Activated CD4-positive, alpha-beta T cell treated with anti-CD3 and anti-CD28 coated beads, Interleukin-2, amount 50 U/mL, for 48 hours (primary cell): ENCODE results near the gene FSTL4.

ENCODE experiments used
- DNase-seq, 2 experiments: peaks; one replicate each; pipeline ENCODE4 v3.0.0-alpha.2; 2020

The FSTL4 gene

DNA sequence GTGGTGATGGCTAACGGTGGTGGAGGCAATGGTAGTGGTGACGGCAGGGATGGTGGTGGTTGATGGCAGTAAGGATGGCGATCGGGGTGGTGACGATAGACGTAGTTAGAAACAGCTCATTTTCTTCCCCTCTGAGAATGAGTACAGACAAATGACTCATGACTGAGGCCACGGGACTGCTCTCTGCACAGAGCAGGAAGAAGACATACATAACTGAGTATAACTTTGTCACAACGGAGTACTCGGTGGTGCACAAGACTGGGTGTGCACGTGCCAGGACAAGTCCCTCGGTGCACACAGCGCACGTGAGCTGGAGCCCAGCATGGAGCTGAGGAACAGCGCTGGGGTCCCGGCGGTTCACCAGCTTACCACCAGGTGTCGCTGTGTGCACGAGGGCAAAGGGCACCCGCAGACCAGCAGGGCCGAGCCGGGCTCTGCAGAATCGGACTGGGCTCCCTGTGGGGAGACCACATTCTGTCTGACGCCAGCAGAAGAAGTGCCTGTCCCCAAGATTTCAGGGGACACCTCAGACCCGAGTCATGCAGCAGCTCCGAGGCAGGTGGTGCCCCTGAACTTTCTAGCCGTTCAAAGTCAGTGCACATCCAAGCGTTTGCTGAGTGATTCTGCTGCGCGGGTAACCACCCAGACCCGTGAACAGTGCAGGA lies 188.6 kb downstream of the FSTL4 start:
- peak; percentile 78 to 82 for DNase-seq

DNA sequence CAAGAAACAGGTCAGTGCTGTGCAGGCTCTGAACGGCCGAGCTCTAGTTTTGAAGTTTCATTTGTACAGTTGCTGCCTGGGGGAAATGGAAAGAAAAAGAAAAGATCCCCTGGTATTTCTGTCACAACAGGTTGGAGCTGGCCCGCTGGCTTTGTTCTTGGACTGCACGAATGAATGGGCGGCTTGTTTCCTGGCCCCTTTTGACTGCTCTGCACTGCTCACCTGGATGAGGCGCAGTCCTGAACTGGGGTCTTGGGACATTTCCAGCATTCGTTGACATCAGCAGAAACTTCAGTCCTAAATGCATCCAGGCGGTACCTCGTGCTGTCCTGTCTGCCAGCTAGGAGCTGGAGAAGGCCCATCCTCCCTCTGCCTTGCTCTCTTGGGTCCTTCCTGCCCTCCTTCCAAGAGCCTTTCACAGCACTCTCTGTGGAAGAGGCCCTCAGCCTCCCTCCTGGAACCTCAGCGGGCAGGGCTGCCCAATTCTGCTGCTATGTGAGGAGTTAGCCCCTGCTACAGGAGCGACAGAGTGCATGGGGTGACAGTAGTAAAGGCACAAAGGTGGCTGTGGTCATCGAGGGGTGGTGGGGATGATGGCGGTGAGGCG lies 189.2 kb downstream of the FSTL4 start:
- no peak for DNase-seq

DNA sequence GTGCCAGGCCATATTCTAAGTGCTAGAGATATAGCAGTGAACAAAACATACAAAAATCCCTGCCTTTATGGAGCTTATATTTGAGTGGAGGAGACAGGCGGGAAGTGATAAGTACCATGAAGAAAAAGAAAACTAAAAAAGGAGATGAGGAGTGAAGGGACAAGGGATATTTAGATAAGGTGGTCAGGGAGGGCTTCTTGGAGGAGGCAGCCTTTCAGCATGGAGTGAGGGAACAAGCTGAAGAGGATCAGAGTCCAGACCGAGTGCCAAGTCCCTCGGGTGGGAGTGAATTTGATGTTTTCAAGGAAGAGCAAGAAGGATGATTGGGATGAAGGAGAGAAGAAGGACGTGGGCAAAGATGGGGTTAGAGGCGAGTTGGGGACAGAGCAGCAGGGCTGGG lies 190.5 kb downstream of the FSTL4 start:
- DNase-seq = no peak

DNA sequence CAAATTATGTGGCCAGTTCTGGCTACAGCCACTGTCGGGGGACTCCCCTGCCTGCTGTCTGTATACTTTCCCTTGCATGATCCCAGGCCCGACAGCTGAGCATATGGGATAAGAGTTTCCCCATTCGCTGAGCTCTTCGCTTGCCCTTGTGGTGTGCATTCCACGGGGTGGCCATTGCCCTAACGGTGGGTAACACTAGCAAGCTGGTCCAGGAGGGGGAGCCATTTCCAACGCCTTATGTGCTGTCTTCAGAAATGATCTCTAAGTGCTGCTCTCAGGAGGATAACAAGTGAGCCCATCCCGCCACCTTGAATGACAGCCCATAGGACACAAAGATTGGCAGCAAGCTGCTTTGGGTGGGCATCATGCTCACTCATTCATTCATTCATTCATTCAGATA lies 190.9 kb downstream of the FSTL4 start:
- peak; percentile 30 to 39 for DNase-seq

DNA sequence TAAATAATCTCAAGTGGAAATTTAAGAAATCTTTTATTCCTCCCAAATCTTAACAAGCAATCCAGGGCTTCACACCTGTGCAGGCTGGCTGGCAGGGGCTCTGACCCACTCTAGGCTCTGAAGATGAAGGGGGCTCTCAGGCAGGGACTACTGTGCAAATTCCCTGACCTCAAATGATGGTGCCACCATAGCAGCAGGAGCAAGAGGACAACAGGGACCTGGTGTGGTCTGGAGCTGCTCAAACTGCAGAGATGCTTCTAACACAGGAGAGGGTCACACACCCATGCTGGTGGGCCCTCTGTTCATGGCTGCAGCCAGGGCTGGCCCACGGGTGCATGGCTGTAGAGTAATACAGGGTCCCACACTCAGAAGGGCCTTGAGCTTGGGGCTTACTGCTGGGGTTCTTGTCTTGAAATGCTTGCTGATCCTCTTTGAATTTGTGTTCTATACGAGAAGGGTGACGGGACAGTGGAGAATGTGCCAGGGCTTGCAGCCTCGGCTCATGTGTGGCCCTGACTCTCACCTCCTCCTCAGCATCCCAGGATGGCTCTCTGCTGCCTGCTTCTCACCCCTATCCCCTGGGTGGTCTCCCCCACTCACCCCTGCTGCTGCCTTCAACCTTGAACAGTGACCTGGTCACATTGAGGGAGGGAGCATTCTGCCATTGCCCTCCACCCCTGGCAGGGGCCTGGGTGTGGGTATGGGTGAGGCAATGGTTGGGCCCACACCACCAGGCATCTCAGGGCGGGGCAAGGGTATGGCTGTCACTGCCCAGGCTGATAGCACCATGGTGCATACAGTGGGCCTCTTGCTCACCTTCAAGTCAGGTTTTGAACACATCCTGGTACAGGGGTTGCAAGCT lies 191.7 kb downstream of the FSTL4 start:
- no peak for DNase-seq

DNA sequence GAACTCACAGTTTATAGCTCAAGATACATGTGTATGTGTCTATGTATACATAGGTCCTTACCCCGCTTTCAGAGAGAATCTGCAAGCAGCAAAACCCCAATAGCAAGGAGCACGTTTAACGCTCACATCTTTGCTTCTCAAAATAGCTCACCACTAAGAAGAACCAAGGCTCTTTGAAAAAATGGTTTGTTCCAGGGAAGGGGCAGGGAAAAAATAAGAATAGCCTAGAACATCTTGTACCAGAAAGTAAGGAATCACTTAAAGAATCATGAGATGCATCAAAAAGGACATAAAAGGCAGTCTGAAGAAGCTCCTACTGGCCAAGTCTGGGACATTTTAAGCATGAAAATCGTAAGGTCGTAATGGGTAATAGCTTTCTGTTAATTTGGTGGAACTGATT lies 196.4 kb downstream of the FSTL4 start:
- no peak for DNase-seq

DNA sequence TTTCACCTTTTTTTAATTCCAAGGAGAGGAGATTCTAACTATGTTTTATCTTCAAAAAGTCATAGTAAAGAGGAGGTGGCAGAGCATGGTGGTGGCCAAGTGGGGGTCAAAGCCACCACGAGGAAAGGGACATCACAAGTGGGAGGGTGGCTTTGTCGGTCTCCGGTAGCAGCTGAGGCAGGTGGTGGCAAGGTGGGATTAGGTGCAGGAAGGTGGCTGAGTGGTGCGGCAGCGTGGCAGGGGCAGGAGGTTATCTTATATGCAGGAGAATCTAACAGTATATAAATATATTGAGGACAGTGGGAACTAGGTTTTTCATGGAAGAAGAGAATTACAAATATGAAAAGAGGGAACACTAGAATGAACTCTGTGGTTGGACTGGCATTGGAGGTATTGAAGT lies 196.8 kb downstream of the FSTL4 start:
- no peak for DNase-seq

DNA sequence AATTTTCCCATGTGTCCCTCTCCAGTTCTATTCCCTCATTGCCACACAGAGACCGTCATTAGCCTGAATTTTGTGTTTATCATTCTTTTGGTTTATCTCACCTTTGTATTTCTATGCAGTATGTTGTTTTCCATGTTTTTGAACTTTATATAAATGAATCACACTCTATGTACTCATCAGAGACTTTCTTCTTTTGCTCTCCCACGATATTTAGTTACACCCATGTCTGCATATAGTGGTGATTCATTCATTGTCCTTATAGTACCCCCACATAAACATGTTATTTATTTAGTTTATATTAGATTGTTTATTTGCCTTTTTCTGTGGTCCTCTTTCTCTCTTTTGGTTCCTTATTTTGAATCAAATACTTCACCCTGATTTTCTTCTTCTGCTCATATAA lies 199.7 kb downstream of the FSTL4 start:
- no peak for DNase-seq

DNA sequence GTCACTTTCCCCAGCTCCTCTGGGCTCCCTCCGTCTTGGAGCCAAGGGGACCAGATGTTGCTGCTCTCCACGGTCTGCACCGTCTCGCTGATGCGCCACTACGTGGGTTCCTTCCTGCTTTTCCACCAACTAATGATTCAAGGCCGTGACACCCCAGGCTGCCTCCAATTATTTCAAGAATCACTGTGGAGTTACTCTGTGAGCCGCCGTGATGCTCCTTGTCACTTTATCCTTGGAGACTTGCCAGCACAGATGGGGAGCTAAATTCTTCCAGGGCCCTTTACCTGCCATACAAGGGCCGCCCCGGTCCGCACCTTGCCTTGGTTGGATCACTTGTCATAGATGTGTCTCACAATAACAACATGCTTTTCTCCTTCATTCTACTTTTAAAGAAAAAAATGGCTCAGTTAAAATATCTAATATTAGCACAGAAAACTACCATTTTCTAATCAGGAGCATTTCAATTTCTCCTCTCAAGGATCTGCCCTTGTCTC lies 202.0 kb downstream of the FSTL4 start:
- no peak for DNase-seq

DNA sequence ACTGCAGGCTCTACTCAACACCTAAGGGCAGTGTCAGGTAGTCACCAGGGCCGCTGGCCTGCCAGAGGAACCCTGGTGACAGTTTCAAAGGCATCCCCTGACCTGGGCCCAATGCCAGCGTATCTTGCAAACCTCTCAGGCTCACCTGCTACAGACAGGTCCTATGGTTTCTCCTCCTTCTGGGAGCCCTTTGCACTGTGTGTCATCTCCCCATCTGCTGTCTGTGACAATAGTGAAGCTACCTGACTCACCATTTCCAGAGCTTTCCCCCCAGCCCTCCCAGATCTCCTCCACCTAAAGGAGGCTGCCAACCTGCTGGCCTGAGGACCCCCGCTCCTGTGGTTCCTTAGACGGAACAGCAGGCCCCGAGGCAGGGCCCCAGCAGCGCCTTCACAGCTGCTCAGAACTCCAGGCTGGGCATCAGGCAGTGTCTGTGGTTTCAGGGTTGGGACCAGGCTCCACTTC lies 203.1 kb downstream of the FSTL4 start:
- DNase-seq = no peak

DNA sequence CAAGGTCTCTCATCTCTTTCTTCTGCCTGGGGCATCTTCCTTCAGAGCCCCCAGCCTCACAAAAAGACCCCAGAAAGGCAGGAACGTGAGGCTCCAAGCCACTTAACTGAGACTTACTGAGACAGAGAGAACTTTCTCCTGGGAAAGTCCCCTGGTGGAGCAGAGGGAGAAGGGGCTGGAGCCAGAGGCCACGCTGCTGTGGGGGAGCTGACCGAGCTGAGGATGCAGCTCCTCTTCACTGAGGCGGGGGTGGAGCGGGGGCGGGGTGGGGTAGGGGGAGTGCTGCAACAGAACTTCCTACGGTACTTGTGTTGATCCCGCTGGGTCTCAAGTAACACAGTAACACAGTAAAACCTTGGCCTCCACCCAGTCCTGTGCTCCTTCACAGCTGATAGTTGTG lies 204.0 kb downstream of the FSTL4 start:
- no peak for DNase-seq

DNA sequence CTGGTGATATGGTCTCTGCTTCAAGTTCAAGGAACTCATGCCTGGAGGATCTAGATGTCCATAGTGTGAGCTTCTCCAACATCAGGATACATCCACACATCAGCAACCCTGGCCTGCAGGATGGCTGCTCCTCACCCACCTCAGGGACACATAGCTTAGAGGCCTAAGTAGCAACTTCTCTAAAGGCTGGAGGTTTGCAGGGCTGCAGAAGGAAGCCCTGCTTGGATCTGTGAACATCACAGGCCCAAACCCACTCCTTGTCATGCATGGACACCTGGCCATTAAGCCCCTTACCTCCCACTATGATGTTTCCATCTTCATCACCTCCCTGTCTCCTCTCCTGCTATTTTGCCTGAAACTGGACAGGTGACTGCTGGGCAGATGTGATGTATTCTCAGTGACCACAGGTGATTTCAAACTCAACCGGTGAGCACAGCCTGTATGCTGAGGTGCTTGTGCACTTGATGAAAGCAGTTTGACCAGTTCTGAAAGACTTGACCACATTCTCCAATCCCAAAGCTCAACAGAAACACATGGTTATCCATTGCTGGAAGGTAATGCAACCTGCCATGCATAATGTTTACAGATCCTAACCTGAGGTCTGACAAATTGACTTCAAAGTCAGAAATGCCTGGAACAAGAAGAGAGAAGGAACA lies 205.2 kb downstream of the FSTL4 start:
- DNase-seq = no peak

DNA sequence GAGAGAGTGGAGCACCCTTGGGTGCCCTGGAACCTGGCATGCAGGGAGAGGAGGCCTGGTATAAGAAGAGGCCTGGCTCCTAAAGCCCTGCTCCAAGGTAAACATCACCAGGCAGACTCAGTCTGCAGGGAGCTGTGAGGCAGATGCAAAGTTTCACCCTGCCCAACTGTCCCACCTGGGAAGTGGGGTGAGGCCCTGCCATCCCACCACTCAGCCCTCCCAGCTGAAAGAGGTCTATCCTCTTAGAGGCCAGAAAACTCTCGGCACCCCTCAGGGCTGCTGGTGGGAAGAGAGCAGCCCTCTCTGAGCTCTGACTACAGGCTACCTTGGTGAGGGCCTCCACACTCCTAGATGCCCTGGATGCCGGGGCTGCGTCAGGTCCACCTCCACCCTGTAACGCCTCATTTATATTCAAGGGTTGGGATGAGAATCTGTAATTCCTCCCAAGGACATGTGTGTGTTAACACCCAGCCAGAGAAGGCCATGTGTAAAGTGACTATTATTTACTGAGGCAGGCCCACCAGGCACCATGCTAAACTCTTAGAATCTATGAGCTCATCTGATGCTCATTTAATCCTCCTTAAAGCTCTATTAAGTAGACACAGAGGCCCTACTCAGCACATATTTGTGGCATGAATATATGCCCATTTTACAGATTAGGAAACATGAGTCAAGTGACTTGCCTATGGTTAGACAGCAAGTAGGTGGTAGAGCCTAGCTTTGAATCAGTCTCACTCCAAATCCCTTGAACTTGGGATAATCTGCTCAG lies 205.9 kb downstream of the FSTL4 start:
- no peak for DNase-seq

DNA sequence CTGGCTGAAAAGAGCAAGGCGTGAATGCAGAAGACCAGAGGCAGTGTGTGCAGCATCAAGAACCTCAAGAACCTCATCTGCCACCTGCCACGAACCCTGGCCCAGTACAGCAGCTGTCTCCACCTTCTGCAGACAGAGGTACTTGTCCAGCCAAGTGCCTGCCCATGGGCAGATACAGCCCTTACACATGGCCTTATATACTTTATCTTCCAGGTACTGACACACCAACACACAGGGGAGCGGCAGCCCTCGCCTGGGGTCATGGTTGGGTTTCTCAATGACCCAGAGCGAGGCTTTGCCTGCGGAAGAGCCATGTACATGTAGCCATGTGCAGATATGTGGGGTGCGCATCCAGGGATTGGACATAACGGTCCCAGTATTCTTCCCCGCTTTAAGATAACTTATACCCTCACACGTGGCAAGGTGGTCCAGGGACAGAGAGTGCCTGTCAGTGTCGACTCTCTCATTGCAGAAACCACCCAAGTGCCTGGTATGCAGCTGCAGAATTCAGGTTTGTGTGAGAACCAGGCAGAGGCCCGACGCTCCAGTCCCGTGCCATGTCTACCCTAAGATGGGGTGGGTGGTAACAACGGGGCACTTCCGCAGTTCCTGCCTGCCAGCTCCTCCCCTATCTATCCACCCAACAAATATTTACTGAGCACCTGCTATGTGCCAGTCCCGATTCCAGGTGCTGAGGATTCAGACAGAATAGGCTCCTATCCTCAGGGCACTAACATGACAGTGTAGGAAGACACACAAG lies 206.9 kb downstream of the FSTL4 start:
- DNase-seq = no peak

DNA sequence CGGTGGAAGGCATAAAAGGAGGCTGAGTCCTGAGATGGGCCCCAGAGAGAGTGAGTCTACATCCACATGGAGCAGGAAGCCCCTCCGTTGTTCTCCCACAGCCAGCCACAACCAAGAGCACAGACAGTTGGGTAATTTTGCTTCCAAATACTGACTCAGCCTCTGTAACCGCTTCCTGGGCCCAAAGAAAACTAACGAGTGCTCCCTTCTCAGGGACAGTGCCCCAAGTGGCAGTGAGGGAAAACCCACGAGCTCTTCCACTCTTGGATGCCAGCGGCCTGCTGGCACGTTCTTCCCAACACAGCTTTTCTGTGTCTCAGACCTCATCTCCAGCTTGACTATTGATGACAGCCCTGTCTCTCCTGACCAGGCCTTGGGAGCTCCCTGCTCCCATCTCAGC lies 207.6 kb downstream of the FSTL4 start:
- no peak for DNase-seq

DNA sequence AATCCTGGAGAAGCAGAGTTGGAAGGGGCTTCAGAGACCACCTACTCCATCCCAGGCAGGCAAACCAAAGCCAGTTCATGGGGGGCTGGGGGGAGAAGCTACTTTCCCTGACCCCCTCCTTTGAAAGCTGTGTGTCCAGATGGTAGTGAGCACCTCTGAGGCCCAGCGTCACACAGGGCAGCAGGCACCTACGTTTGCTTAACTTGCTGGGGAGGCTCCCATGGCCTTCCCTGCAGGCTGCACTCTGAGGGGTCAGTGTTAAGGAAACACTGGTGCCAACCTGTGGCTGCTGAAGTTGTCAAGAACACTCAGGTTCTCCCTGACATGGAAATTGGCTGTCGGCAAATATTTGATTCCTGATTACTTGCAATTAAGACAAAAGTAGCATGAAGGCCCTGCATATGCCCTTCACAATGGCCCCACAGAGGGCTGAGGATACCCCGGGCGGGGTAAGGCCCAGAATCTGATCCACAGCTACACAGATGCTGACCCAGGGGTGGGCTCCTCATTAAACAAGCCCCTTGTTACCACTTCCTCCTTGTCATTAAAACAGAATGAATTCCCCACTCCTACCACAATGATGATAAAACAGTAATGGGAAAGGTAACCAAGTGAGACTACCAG lies 208.5 kb downstream of the FSTL4 start:
- no peak for DNase-seq

DNA sequence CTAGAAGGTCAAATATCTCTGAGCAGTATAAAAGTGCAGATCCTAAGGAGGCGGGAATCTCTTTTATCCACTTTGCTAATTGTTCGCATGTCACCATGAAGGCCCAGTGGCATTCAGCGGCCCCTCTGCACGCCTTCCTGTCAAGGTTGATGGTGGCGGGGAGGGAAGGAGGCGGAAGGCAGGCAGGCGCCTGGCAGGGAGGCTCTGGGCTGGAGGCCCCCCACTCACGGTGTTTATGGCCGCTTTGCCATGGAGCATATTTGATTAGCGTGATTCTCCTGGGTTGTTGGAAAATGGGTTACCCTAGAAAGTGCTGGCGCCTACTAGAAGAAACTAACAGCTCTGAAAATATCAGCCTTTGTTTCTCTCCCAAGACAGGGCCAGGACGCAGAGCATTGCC lies 209.6 kb downstream of the FSTL4 start:
- DNase-seq = no peak

DNA sequence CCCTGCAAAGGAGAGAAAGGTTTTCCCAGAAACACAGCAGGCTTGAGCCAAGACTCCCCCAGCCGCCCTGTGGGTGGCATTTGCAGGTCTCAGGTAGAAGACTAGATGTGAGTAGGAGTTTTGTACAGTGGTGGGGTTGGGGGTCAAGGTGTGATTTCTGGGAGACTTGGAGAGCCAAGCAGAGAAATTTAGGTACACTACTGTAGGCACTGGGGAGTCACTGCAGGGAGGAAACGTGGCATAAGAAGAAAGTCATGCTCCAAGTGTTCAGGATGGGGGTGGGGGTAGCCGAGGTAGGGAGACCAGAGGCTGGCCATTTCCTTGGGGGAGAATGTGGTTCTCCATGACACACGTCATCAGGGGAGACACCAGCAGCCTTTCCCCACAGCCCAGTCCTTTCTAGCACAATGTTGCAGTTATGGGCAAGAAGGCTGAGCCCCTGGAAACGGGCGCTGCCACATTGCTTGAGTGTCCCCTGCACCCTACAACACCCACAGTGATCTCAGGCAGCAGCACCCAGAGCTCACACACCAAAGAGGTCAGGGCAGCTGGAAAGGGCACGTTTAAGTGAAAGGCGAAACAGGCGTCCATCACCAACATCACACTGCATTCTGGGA lies 210.5 kb downstream of the FSTL4 start:
- no peak for DNase-seq

DNA sequence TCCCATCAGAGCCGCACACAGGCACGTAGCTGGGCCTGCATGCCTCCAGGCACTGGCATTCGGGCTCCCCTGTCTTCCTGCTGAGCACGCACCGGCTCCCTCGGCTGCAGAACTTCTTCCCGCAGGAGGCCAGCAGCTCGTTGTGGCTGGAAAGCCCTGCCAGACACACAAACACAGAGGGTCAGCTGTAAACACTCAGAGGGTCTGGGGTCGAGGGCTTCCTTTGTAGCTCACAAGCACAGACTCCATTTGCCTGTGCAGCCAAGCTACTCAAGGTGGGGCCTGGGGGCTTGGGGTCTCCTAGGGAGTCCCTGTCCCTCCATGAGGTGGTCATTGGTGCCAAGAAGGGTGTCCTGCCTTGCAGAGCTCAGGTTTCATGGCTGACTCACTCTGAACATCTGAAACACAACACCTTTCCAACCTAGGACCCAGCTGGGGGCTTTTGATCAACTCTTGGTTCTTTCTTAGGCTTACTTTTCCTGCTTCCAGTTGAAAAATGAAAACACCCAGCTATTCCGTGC lies 211.4 kb downstream of the FSTL4 start:
- no peak for DNase-seq

DNA sequence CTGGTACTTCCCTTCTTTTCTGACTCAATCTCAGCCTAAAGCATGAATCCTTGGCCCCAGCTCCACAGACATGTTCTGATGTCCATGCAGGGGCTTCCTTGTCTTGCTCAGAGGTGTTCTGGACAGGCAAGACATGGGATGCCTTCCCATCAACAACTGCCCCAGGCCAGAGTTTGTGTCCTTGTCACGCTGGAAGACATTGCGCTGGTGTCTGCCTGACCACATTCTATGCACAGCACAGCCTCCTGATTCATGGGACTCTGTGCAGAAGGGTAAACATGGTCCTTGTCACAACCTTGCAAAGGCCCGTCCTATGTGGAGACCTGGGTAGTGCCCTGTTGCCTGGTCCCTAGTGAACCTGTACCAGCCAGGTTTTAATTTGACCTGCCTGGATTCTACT lies 212.2 kb downstream of the FSTL4 start:
- DNase-seq = no peak
